Measurements from ENCODE around the gene SPINDOC.
A peak's percentile ranks its signal among the peaks of the same experiment; 100 is the strongest.

SPINDOC gene

DNA sequence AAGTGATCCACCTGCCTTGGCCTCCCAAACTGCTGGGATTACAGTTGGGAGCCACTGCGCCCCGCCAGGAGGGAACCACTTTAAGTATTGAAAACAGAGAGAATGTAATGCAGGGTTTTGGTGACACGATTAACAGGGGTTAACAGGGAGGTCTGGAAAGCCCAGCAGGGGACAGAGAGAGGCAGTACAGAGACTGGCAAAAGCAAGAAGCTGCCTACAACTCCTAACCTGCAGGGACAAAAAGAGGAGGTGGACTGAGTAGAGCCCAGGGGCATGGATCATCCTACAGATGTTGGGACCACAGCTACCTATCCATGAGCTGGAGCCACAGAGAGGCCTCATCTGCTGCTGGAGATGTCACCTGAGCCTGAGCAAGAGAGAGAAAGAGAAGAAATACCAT is 1.7 kb upstream of the SPINDOC start:
- Histone ChIP-seq H3K4me1 (ENCODE audit: insufficient read depth, low read length) (peaks cover 7% of the 10 kb centered on the region; the same call in 1 of the 2 replicates), H3K9ac (ENCODE audit: low read depth, low read length) (no peak overlapping the region), H3K9me3 (ENCODE audit: control insufficient read depth, insufficient read depth, low read length) (no peaks in the 10 kb centered on the region), H3K36me3 (ENCODE audit: insufficient read depth, low read length) (no peaks in the 10 kb centered on the region)

DNA sequence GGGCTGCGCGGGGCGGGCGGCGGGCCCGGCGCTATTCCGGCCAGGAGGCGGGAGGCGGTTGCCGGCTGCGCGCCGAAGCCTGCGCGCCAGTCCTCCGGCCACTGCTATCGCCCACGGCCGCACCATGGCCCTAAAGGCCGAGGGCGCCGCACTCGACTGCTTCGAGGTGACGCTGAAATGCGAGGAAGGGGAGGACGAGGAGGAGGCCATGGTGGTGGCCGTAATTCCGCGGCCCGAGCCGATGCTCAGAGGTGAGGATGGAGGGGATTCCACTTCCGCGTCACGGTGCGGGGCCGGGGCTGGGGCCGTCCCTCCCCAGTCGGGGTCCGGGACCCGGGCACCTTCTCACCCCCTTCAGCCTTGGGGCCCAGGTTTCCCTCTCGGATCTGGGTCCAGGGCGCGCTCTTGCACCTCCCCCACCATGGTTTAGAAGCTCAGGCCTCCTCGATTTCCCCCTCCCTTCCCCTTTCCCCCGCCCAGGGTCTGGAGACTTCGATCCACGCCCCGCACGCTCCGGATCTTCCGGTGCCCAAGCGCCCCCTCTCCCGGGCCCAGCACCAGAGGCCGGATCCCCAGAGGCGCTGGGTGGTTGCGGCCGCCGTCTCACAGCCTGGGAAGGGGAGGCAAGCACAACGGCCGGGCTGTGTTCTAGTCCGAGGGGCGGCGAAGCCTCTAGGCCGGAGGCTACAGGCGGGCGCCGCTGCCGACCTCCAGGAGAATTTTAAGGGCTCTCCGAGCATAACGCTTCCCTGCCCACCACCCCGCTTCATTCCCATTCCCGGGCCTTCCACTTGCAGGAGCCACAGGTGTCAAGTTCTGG is 517 bp downstream of the SPINDOC start:
- no peaks in the 10 kb centered on the region for H3K9me3 ChIP-seq (ENCODE audit: control insufficient read depth, insufficient read depth, low read length)
- H3K36me3 ChIP-seq (ENCODE audit: insufficient read depth, low read length) = peaks cover 9% of the 10 kb centered on the region
- H3K9ac ChIP-seq (ENCODE audit: low read depth, low read length) = peak overlapping the region; percentile 97
- H3K4me1 ChIP-seq (ENCODE audit: insufficient read depth, low read length) = peaks cover 7% of the 10 kb centered on the region; the same call in 1 of the 2 replicates

DNA sequence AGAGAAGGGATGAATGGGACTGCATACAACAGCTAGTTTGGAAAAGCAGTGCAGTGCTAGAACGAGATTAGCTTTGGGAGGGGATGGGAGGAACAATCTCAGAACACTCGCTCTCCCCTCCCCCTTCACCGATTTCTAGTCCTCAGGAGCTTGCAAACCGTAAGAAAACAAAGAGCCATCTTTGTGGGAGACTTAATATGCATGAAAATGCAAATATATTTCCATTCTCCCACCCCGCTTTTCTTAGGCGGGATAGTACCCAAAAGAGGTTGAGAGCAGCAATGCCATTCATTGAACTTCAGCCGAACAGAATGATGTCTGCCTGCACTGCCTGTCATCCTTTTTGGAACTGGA is 1.1 kb downstream of the SPINDOC start:
- H3K9me3 ChIP-seq (ENCODE audit: control insufficient read depth, insufficient read depth, low read length) = no peaks in the 10 kb centered on the region
- peaks cover 7% of the 10 kb centered on the region; the same call in 1 of the 2 replicates for H3K4me1 ChIP-seq (ENCODE audit: insufficient read depth, low read length)
- H3K9ac ChIP-seq (ENCODE audit: low read depth, low read length) = peak overlapping the region; percentile 97
- peaks cover 9% of the 10 kb centered on the region for H3K36me3 ChIP-seq (ENCODE audit: insufficient read depth, low read length)

DNA sequence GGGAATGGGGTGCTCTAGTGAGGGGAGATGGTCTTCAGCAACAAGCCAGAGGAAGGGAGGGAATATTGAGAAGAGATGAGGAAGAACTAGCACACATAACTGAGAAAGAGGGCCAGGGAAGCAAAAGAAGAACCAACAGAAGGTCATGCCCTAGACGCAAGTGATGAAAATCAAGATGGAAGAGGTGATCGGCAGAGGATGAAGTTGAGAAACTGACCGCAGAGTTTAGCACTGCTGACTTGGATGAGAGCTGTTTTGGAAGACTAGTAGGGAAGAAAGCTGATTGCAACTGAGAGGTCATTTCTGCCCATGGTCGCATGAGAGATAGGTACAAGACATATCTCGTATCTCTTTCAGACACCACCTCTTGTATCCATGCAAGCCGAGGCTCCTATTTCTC is 2.9 kb downstream of the SPINDOC start:
- Histone ChIP-seq H3K4me1 (ENCODE audit: insufficient read depth, low read length) (peaks cover 7% of the 10 kb centered on the region; the same call in 1 of the 2 replicates), H3K9ac (ENCODE audit: low read depth, low read length) (no peak overlapping the region), H3K9me3 (ENCODE audit: control insufficient read depth, insufficient read depth, low read length) (no peaks in the 10 kb centered on the region), H3K36me3 (ENCODE audit: insufficient read depth, low read length) (peaks cover 10% of the 10 kb centered on the region)

DNA sequence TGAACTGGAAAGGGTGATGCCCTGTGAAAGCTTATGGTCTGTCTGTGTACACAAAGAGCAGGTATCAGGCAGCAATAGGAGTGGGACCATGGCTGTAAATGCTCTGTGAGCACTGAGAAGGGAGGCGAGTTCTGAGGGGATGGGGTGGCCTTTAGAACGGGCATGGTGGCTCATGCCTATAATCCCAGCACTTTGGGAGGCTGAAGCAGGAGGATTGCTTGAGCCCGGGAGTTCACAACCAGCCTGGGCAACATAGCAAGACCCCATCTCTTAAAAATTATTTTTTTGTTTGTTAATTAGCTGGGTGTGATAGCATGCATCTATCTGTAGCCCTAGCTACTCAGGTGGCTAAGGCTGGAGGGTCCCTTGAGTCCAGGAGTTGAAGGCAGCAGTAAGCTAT is 3.5 kb downstream of the SPINDOC start:
- peaks cover 15% of the 10 kb centered on the region for H3K36me3 ChIP-seq (ENCODE audit: insufficient read depth, low read length)
- no peak overlapping the region for H3K9ac ChIP-seq (ENCODE audit: low read depth, low read length)

DNA sequence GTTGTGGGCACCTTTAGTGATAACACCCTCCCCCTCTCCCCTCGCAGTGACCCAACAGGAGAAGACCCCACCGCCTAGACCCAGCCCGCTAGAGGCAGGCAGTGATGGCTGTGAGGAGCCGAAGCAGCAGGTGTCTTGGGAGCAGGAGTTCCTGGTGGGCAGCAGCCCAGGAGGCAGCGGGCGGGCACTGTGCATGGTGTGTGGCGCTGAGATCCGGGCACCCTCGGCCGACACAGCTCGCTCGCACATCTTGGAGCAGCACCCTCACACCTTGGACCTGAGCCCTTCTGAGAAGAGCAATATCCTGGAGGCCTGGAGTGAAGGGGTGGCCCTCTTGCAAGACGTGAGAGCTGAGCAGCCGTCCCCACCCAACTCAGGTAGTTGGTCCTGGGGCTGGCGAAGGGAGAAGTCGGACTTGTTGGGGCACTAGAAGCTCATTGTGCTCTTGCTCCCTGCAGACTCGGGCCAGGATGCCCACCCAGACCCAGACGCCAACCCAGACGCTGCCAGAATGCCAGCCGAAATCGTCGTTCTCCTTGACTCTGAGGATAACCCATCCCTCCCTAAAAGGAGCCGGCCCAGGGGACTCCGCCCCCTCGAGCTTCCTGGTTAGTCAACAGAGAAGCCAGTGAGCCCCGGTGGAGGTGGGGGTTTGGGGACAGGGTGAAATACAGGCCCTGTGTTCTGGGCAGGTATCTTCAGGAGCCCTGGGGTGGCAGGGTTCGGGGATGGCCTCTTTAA is 4.7 kb downstream of the SPINDOC start:
- Histone ChIP-seq H3K9ac (ENCODE audit: low read depth, low read length) (no peak overlapping the region), H3K4me1 (ENCODE audit: insufficient read depth, low read length) (0 out of 2 replicates have a peak, but pooled peaks cover 7% of the 10 kb centered on the region), H3K9me3 (ENCODE audit: control insufficient read depth, insufficient read depth, low read length) (no peaks in the 10 kb centered on the region), H3K36me3 (ENCODE audit: insufficient read depth, low read length) (peaks cover 20% of the 10 kb centered on the region)

More for the DNA sequence above, 3.5 kb downstream of the SPINDOC start:
- Histone ChIP-seq H3K9me3 (ENCODE audit: control insufficient read depth, insufficient read depth, low read length) (no peaks in the 10 kb centered on the region), H3K4me1 (ENCODE audit: insufficient read depth, low read length) (peaks cover 7% of the 10 kb centered on the region; the same call in 1 of the 2 replicates)

DNA sequence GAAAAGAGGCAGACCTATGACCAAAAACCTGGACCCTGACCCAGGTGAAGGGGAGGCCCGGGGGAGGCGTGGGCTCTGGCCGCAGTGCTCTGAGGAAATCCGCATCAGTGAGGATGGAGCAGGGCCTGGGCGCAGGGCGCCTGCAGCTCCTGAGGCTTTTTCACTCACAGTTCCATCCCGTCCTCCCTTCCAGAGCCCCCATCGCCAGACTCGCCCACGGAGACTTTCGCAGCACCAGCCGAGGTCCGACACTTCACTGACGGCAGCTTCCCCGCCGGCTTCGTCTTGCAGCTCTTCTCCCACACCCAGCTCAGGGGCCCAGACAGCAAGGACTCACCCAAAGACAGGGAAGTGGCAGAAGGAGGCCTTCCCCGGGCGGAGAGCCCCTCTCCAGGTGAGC is 5.4 kb downstream of the SPINDOC start:
- H3K4me1 ChIP-seq (ENCODE audit: insufficient read depth, low read length) = 0 out of 2 replicates have a peak, but pooled peaks cover 7% of the 10 kb centered on the region
- peaks cover 26% of the 10 kb centered on the region for H3K36me3 ChIP-seq (ENCODE audit: insufficient read depth, low read length)
- H3K9me3 ChIP-seq (ENCODE audit: control insufficient read depth, insufficient read depth, low read length) = no peaks in the 10 kb centered on the region
- H3K9ac ChIP-seq (ENCODE audit: low read depth, low read length) = no peak overlapping the region

DNA sequence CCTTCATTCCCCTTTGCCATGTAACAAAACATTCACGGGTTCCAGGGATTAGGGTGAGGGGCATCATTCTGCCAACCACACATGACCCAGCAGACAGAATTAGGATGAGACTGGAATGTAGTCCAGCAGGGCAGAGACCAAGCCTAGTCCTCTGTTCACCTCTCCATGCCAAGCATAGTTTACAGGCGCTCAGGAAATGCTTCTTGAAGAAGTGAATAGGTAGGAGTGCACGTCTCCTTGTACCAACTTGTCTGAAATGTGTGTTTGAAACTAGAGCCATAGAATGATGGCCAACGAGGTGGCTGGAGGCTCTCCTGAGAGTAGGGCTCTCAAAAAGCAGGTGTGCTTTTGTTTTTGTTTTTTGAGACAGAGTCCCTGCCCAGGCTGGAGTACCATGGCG is 8.2 kb downstream of the SPINDOC start:
- no peak overlapping the region for H3K9ac ChIP-seq (ENCODE audit: low read depth, low read length)
- H3K36me3 ChIP-seq (ENCODE audit: insufficient read depth, low read length) = peaks cover 37% of the 10 kb centered on the region
- no peaks in the 10 kb centered on the region for H3K9me3 ChIP-seq (ENCODE audit: control insufficient read depth, insufficient read depth, low read length)
- no peaks in the 10 kb centered on the region for H3K4me1 ChIP-seq (ENCODE audit: insufficient read depth, low read length)

DNA sequence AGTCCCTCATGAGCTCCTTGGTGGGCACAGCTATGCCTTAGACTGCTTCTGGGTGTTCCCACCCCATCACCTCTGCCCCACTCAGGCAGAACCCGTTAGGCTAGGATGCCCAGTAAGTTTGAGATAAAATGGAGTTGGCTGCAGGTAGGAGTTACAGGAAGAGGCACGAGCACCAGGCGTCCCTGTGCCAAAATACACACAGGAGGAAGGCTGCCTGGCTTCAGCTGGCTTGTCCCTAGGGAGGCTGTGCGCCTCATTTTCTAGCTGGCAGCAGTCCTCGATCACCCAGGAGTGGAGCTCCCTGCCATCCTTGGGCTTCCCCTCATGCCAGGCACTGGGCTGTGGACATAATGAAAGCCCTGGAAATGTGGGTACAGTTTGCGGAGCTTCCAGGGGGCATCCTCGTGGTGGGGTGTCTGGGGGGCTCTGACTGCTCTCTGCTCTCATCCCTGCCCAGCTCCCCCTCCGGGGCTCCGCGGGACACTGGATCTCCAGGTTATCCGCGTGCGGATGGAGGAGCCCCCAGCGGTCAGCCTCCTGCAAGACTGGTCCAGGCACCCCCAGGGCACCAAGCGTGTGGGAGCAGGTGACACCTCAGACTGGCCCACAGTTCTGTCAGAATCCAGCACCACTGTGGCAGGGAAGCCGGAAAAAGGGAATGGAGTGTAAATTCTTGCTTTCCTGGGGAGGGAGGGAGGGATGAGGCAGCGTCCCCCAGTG is 13.4 kb downstream of the SPINDOC start:
- H3K36me3 ChIP-seq (ENCODE audit: insufficient read depth, low read length) = peaks cover 22% of the 10 kb centered on the region
- no peaks in the 10 kb centered on the region for H3K9me3 ChIP-seq (ENCODE audit: control insufficient read depth, insufficient read depth, low read length)
- H3K4me1 ChIP-seq (ENCODE audit: insufficient read depth, low read length) = peaks cover 7% of the 10 kb centered on the region
- H3K9ac ChIP-seq (ENCODE audit: low read depth, low read length) = no peak overlapping the region

DNA sequence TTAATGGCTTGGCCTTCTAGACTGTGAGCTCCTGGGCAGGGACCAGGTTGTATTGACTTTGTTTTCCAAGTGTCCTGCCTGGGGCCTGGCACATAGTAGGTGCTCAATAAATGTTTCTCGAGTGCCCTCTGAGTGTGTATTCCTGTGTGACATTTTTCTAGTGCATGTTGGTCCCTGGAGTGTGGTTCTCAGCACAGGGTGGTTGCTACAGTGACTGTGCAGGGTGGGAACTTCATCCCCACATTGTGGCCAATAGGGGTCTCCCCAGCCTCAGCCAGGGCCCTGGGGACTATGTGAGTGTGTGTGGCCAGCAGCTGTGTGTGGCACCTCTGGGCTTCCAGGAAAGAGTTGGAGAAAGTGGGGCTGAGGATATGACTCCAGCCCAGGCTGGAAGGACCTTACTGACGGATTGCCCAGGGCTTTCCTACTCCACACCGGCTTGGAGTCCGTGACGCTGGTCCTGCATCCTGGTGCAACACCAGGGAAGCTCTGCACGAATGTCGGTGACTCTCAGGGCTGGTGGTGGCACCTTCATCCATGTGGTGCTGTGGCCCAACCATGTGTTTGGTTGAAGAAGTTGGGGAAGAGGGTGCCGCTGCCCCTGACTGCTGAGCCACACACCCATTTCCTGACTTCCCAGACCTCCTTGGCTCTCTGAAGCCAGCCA is 16.7 kb downstream of the SPINDOC start:
- Histone ChIP-seq H3K9ac (ENCODE audit: low read depth, low read length) (no peak overlapping the region), H3K4me1 (ENCODE audit: insufficient read depth, low read length) (peaks cover 16% of the 10 kb centered on the region), H3K9me3 (ENCODE audit: control insufficient read depth, insufficient read depth, low read length) (no peaks in the 10 kb centered on the region), H3K36me3 (ENCODE audit: insufficient read depth, low read length) (peaks cover 7% of the 10 kb centered on the region; the same call in 1 of the 2 replicates)

DNA sequence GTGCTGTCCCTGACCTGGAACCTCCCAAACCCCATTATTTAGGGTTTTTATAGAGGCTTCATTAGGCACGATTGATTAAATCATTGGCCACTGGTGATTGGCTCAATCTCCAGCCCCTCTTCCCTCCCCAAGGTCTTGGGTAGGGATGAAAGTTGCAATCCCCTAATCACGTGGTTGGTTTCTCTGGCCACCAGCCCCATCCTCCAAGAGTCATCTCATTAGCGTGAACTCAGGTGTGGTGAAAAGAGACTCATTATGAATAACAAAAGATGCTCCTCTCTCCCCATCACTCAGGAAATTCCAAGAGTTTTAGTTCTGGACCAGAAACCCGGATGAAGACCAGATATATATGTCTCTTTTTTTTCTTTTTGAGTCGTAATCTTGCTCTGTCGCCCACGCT is 18.1 kb downstream of the SPINDOC start:
- Histone ChIP-seq H3K4me1 (ENCODE audit: insufficient read depth, low read length) (peaks cover 16% of the 10 kb centered on the region), H3K9ac (ENCODE audit: low read depth, low read length) (no peak overlapping the region), H3K9me3 (ENCODE audit: control insufficient read depth, insufficient read depth, low read length) (no peaks in the 10 kb centered on the region), H3K36me3 (ENCODE audit: insufficient read depth, low read length) (no peaks in the 10 kb centered on the region)

DNA sequence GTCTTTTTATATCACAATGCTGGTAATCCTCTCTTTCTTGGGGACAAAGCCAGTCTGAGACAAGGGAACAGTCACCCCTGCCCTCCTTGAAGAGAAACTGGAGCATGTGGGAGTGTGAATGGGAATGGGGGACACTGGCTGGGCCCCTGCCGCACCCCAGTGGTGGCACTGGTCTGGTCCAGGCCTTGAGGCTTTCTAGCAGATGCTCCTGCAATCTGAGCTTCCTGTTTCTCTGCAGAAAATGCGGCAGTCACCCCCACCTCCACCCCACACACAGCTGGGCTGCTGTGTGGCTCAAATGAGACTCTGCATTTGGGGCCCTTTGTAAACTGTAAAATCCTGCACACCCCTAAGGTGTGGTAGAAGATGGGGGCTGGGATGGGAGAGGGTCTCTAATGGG is 19.1 kb downstream of the SPINDOC start:
- Histone ChIP-seq H3K9ac (ENCODE audit: low read depth, low read length) (no peak overlapping the region), H3K36me3 (ENCODE audit: insufficient read depth, low read length) (no peaks in the 10 kb centered on the region), H3K4me1 (ENCODE audit: insufficient read depth, low read length) (peaks cover 16% of the 10 kb centered on the region), H3K9me3 (ENCODE audit: control insufficient read depth, insufficient read depth, low read length) (no peaks in the 10 kb centered on the region)

DNA sequence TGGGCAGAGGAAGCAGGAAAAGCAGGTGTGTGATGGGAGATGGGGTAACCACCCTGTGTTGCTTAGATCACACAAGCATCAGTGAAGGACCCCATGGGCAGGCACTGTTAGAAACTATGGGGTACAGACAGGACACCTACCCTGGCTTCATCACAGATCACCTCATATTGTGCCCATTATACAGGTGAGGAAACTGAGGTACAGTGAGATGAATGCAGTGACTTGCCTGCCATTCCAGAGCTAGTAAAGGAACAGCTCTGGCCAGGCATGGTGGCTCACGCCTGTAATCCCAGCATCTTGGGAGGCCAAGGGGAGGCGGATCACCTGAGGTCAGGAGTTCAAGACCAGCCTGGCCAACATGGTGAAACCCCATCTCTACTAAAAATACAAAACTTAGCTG is 19.8 kb downstream of the SPINDOC start:
- no peak overlapping the region for H3K9ac ChIP-seq (ENCODE audit: low read depth, low read length)
- H3K4me1 ChIP-seq (ENCODE audit: insufficient read depth, low read length) = peaks cover 24% of the 10 kb centered on the region
- no peaks in the 10 kb centered on the region for H3K9me3 ChIP-seq (ENCODE audit: control insufficient read depth, insufficient read depth, low read length)
- no peaks in the 10 kb centered on the region for H3K36me3 ChIP-seq (ENCODE audit: insufficient read depth, low read length)

DNA sequence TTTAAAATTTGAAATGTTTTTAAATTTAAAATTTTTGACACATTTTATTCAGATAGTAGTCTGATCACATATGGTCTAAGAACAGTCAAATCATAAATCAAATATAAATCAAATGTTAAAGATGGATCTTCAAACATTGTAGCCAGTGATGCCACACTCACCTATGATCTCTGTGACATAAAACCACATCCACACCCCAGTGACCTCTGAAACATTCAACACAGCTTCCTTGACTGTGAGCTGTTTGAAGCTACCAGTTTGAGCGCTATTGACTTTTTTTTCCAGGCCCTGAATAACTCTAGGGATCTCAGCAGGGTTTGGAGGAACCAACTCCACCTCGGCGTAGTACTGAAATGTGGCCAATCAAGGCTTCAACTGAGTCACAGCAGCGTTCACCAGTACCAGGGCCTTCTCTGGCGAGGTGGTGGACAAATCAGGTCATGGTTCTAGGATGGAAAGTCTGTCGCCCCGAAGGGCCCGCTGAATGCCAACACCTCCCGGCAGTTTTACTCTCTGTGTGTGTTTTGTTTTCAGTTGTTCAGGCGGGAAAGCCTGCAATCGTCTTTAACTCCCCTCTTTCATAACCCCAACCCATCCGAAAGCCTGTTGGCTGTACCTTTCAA is 21.4 kb downstream of the SPINDOC start:
- Histone ChIP-seq H3K4me1 (ENCODE audit: insufficient read depth, low read length) (peaks cover 27% of the 10 kb centered on the region), H3K36me3 (ENCODE audit: insufficient read depth, low read length) (no peaks in the 10 kb centered on the region), H3K9me3 (ENCODE audit: control insufficient read depth, insufficient read depth, low read length) (no peaks in the 10 kb centered on the region), H3K9ac (ENCODE audit: low read depth, low read length) (no peak overlapping the region)

Measured in ES-I3 (cell line).